Stimulated activated CD4-positive, alpha-beta T cell treated with anti-CD3 and anti-CD28 coated beads, TNF-alpha, amount 100 ng/mL, for 24 hours (primary cell): Measurements from ENCODE around the gene PRDM16.

Source experiments
- DNase-seq, 3 experiments: peaks; one replicate each; pipeline ENCODE4 v3.0.0-alpha.2; 2020; ENCODE audit warnings: low read depth in 3 of 3

The PRDM16 gene

DNA sequence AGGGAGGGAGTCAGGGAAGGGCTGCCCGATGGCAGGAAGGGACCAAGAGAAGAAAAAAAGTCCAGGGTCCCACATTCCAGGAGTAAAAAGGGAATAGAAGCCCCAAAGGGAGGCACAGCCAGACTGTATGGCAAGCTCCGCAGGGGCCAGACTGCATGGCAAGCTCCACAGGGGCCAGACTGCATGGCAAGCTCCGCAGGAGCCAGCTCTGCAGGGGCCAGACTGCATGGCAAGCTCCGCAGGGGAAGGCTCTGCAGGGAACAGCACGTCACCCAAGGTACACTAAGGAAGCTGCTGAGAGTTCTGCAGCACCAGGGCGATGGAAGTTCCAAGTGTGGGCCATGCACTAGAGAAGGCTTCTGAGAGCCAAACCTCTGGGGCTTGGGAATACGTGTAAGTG, 228.8 kb downstream of the PRDM16 start:
- DNase-seq: no peak

DNA sequence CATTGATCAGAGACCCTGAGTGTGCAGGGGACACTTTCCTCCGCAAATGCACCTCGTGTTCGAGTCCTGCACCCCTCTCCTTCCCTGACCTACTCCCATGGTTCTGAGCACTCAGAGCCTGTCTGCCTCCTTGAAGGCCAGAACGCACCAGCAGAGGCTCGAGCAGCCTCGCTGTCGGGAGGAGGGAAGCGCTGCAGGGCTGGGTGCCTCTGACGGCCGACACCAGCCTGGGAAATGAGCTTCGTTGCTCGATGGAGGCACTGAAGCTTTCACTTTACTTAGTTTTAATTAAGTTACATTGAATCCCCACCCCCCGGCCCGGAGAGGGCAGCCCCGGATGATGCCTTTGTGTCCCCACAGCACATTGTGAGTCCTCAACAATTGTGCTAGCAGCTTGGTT, 229.2 kb downstream of the PRDM16 start:
- DNase-seq: no peak

DNA sequence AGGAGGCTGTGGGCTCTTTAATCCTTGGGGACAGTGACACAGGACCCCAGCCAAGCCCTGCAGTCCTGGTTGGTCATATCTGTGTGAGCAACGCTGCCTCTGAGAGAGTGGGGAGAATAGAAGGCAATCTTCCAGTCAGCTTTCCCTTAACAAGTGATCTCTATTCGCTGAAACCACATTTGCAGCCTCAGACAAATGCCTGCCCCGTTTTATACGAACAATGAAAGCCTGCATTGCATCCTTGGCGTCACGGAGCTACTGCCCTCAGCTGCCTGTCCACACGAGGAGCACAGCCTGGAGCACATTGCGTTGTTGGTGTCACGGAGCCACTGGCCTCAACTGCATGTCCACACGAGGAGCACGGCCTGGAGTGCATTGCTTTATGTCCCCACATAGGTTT, 235.2 kb downstream of the PRDM16 start:
- DNase-seq: no peak

DNA sequence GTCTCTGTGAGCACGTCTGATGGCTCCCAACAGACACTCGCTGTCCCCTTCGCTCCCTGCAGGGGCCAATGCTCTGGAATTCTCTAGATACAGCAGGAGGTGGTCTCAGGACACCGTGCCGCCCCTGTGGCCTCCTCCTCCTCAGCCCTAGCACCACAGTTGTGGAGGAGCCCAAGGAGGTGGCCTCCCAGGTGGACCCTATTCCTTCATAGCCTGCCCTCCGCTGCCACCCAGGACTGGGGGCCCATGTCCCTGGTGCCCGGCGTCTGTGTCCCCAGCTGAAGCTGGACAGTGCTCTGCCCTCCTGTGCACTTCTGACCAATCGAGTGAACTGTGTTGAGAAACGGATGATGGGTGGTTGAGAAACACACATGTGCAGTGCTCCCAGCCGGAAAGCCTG, 235.7 kb downstream of the PRDM16 start:
- no peak for DNase-seq

DNA sequence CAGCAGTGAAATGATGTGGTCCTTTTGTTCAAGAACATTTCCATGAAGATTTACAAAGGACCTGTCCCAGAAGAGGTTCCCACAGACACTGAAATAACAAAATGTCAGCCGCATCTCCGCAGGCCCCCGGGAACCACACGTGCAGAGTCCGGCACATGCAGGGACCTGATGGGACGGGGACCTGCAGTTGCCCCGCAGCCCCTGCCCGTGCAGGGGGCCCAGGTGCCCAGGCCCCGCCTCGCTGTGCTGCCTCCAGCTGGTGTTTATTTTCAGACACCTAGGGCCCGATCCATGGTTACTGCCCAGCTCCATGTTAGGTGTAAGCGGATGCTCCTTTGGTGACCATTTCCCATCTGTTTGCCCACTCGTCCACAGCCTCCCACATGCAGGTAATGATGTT, 236.2 kb downstream of the PRDM16 start:
- DNase-seq: no peak

DNA sequence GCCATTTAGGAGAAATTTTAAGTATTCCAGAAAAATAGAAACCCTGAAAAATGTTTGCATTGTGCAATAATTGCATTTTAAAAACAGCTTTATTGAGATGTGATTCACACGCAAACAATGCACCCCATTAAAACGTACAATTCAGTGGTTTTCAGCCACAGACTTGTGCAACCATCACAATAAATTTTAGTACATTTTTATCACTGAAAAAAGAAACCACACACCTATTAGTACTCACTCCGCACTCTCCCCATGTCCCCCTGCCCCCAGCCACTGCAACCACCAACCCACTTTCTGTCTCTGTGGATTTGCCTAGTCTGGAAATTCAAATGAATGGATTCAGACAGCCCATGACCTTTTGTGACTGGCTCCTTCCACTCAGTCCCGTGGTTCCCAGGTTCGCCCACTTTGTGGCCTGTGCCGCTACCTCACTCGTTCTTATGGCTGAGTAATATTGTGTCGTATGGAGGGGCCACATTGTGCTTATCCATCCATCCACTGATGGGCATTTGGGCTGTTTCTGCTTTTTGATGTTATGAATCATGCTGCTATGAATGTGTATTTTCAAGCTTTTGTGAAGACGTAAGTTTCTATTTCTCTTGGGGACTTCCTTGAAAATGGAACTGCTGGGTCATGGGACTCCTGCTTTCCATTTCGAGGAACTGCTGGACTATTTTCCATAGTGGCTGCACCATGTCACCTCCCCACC, 237.7 kb downstream of the PRDM16 start:
- DNase-seq: no peak

DNA sequence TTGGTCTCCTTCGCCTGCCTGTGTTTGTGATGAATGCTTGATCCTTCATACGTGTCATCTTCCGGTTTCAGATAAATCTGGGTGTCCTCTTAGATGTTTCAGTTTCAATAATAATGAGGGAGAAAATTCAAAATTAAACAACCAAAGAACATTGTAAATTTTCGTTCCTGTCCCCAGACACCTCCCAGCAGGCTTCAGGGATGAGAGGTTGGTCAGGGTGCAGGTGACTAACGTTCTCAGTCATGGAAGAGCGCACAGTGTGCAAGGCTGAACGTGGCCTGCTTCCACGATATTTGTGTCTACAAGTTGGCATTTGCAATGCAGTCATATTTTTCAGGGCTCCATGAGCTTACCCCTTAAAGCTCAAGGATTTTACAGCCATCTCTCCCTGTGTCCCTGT, 238.4 kb downstream of the PRDM16 start:
- no peak for DNase-seq

DNA sequence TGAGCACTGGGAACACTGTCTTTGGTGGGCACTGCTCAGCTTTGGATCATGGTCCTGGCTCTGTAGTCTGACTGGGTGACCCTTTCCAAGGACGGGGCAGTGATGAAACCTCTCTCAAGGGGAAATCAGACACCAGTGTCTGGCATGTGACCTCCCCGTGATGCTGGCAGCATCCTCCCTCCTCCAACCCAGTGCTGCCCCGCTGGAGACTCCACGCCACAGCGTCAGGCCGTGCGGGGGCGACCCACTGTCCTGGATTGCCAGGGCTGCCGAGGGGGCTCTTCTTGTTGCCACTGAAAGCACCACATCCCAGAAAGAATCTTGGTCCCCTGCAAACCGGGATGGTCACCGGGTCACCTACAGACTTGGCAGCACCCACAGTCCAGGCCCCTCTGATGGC, 239.1 kb downstream of the PRDM16 start:
- DNase-seq: no peak

DNA sequence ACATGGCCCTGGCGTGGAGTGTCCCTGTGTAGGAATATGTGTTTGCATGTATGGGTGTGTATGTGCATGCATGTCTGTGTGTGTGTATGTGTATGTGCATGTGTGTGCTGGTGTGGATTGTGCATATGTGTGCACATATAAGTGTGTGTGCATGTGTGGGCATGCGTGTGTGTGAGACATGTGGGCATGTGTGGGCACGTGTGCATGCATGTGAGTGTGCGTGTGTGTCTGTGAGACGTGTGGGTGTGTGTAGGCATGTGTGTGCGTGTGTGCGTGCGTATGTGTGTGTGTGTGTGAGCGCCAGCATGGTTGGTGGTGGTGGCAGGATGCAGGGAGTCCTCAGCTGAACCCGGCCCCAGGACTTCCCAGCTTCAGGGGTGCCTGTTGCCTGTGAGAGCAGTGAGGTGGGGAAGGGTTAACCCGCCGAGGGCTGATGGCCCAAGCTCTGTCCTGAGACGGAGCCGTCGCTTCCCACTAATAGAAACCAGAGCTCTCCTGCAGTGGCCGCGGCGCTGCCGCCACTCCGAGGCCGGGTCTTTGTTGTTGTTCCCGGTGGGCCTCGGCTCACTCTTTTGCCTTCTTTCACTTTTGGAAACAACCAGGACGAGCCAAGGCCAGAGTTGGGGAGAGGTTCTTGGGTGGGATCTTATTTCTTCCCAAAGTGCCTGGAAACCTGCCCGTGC, 241.9 kb downstream of the PRDM16 start:
- DNase-seq: no peak

DNA sequence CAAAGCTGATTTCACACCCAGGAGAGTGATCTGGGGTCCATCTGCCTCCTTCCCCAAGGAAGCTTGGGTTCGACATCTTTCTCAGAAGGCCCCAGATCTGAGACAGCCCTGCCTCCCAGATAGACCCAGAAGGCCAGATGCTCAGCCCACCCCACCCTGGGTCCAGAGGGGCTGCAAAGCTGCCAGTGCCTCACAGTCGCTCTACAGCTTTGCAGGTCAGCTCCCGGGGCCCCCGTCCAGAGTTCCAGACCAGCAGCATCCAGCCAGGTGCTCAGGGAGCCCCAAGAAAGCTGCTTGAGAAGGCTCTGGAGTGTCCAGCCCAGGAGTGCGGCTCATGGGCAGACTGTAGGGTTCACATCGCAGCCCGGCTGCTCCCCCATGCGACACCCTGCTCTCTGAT, 242.7 kb downstream of the PRDM16 start:
- DNase-seq: no peak

DNA sequence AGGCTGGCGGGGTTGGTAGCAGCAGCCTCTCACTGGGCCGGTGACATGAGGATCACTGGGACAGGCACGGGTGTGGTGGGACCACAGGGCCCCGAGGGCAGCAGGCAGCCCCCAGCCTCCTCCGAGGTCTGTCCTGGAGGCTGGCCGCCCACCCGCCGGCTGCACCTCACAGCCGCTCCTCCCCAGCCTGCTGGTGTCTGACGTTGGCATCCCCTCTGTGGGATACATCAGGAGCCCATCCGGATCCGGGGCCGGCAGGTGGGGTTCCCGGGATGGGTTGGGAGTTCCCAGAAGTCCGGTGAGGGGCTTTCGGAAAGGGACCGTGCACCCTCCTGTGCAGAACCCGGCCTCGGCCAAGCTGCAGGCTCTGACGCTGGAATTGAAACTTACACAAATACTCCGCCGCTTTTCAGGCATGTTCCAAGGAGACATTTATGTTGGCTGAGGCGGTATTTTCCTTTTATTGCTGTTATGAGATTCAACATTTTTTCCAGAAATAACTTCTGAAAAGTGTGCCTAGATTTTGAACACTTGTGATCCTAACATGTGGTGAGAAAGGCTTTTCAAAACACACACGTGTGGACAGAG, 243.4 kb downstream of the PRDM16 start:
- no peak for DNase-seq

DNA sequence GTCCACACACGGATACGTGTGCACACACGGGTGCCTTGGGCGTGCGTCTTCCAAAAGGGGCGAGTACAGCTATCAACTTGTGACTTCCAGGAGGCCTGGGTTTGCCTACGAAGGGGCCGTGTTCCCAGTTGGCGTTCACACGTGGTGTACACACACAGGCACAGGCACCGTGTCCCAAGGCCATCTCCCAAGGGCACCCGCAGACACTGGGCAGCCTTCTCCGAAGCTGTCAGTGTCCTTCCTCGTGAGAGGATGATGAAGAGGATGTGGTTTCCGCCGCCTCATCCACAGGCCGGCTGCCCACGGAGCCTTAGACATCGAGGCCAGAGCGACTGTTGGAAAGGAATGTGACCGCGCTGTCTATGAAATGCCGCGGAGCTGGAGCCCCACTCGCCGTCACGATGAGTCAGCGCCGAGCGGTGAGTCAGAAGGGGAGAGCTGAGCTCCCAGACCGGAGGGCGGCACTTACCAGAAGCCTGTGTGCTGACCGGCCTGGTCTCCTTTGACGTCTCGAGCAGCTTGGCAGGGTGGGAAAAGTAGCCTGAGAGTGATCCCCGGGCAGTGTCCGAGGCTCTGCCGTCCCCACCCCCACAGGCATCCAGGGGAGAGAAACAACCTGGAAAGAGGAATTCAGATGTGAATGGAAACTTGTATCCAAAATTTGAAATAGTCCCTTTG, 244.0 kb downstream of the PRDM16 start:
- peak; percentile 14 to 77 (median 29) for DNase-seq

DNA sequence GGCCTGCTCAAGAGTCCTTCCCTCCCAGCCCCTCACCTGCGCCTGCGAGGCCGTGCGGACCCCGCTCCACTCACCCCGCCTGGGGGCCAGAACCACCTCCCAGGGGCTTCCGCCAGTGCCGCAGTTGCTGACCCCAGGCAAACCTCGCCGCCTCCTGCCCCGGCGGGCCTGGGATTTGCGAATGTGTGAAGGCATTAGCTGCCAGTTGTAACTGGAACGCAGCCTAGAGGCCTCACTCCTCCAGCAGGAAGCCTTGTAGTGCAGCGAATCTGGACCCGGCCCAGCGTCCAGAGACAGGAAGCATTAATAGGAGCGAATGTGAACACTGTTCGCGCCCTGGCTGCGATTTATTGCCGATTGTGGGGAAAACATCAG, 244.6 kb downstream of the PRDM16 start:
- DNase-seq: no peak

DNA sequence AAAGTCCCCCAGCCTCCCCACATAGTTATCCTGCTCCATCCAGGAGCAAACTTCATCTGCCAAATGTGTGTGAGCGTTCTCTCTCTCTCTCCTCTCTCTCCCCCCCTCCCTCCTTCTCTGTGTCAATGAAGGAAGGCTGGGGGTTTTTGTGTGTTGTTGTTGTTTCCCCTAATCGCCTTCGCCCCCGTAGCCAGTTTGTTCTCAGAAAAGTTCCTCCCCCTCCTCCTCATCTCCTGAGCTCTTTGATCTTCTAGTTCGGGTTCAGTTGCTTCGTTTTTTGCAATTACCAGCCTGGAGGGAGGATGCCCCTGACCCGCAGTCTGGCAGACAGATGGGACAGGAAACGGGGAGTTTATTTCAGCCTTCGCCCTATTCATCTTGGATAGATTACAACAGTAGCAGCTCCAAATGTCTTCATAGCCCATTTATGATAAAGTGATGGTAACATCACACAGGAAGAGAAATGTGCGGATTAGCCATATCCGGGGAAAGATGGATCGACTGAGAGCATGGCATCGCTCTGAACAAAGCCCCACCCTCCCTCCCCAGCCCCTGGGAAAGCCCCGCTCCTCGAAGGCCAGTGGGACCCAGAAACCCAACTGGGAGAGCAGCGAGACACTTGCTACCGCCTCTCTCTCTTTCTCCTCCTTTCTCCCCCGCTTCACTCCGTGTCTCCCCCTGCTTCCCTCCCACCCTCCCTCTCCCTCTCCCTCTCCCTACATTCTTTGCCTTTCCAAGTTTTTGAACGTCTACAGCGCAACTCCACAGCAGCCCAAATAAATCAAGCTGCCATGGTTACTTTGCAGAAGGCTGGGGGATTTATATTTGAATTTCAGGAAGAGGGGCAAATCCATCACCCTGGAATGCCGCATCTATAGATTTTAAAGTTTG, 245.7 kb downstream of the PRDM16 start:
- no peak for DNase-seq

DNA sequence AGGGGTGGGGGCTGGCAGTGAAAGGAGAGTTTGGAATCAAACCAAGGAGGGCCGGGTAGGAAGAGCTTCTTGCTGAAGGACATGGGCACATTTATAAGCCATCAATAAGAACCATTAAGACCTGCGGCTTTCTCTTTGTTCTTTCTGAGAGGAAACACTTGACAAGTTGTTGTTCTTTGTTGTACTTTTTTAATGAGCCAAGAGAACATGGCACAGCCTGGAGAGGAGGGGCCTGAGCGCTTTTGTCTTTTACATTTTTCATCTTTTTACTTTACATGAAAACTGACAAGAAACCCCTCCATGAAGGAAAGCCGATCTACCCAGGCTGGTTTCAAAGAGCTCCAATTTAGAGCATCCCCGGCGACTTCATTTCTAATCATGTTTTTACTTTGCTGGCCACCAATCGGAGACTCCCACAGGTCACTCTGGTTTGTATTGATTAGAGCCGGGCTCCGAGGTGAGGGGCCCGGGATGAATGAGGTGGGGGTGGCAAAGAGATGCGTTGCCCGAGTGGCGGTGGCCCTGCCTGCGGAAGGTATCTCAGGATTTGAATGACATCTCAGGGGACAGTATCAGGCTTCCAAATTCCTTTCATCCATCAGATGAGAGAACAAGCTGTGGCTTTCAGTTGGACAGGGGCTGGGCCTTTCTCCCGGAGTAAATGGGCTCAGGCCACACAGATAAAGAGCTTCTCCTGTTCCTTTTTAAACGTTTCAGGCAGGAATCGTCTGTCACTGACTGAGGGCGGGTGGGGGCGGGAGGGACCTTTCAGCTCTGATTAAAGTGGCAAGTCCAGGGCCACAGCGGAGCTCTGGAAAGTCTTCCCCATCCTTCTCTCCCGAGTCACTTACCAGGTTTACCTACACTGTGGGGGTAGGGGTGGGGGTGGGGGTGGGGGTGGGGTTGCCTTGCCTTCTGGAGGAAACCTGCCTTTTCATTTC, 246.7 kb downstream of the PRDM16 start:
- no peak for DNase-seq

DNA sequence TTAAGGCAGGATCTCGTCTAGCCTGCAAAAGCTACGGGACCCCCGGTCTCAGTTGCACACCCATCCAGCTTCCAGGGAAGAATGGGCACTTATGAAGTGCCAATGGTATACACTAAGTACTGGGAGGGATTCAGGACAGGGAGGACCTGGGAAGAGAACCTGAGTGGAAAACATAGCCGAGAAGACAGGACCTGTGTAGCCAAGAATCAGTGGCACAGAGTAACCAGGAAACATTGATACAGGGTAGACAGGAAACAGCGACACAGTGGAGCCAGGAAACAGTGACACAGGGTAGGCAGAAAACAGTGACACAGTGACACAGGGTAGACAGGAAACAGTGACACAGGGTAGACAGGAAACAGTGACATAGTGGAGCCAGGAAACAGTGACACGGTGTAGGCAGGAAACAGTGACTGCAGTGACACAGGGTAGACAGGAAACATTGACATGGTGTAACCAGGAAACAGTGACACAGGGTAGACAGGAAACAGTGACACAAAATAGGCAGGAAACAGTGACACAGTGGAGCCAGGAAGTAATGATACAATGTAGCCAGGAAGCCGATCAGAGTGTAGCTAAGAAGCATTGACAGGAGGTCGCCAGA, 247.4 kb downstream of the PRDM16 start:
- DNase-seq: no peak

DNA sequence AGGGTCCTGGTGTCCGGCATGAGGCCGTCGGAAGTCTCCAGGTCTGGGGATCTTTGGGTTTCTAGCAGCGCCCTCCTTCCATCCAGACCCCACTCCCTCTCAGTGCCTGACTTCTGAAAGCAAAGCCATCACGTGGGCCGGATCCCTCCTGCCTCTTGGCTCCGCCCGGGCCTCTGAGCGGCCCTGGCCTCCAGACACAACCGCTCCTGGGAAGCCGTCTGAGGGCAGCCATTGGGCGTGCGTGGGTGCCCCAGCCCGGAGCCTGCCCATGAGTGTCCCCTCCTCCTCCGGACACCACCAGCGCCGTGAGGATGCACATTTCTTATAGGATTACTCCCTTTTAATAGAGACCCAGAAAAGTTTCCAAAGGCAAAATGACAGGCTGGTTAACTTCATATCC, 248.5 kb downstream of the PRDM16 start:
- no peak for DNase-seq

DNA sequence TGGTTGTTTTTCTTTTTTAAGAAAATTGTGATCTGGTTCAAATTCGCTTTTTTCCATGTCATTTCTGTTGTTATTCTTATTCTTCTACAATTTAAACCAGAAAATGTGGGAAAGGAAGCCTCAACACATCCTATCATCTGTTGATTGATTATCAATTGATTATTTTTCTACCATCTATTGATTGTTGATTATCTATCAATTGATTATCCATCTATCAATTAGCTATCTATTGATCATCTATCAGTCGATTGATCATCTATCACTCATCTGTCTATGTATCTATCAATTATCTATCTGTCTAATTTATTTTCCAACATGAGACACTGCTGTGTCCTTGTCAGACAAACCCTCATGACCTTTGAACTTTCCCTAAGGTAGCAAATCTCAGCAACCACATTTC, 249.3 kb downstream of the PRDM16 start:
- no peak for DNase-seq

DNA sequence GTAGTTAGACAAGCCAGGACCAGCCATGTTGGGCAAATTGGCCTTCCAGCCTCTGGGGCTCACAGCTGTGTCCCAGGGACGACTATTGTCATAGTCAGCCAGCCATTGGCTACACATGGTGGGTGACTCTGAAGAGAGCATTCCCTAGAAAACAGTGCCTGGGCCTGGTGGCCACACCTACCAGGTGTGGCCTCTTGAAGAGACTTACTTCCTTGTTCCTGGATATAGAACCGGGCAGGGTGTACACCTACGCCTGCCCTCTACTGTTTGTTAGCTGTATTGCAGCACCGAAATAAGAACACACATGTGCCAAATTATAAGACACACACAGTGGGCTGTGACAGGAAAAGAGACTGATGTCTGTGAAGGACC, 250.9 kb downstream of the PRDM16 start:
- peak in 1 of 3 experiments; percentile 29 for DNase-seq
